H9 (cell line): ENCODE data around the gene FAM219A. TPM values are rescaled to one million over a fixed set of nuclear protein-coding genes. Genes with fewer than 3 reads are reported as not detected.

Experiments used
- DNase-seq: peaks from one replicate; pipeline ENCODE4 v3.0.0-alpha.2; 2017
- H2AFZ ChIP-seq: one replicate; pipeline ENCODE4 v1.6.1; 2013; ENCODE audit warnings: mild to moderate bottlenecking, low read length, control low read depth, moderate library complexity
- H2AK5ac ChIP-seq: 2 replicates; pipeline ENCODE4 v1.6.1; 2013; ENCODE audit warnings: low read length, control low read depth, mixed read lengths; ENCODE audit not compliant: insufficient read length
- H2BK120ac ChIP-seq: one replicate; pipeline ENCODE4 v1.6.1; 2013; ENCODE audit warnings: low read depth, mild to moderate bottlenecking, low read length, control low read depth, inconsistent platforms; ENCODE audit not compliant: poor library complexity, severe bottlenecking
- H2BK12ac ChIP-seq: 2 replicates; pipeline ENCODE4 v1.6.1; 2013; ENCODE audit warnings: low read length, control low read depth, mixed read lengths, low read depth; ENCODE audit not compliant: insufficient read length
- H2BK15ac ChIP-seq: 2 replicates; pipeline ENCODE4 v1.6.1; 2013; ENCODE audit warnings: low read depth, low read length, control low read depth
- H2BK20ac ChIP-seq: one replicate; pipeline ENCODE4 v1.6.1; 2013; ENCODE audit warnings: low read depth, mild to moderate bottlenecking, low read length, control low read depth, inconsistent platforms; ENCODE audit not compliant: poor library complexity, severe bottlenecking
- H2BK5ac ChIP-seq: 2 replicates; pipeline ENCODE4 v1.6.1; 2013; ENCODE audit warnings: low read length, control low read depth, mixed read lengths; ENCODE audit not compliant: insufficient read length
- H3K14ac ChIP-seq: 2 replicates; pipeline ENCODE4 v1.6.1; 2013; ENCODE audit warnings: low read length, control low read depth; ENCODE audit not compliant: insufficient read depth
- H3K18ac ChIP-seq: 2 replicates; pipeline ENCODE4 v1.6.1; 2013; ENCODE audit warnings: low read depth, mild to moderate bottlenecking, mixed read lengths, low read length, control low read depth; ENCODE audit not compliant: insufficient read length
- H3K23ac ChIP-seq: 2 replicates; pipeline ENCODE4 v1.6.1; 2013; ENCODE audit warnings: low read length, control low read depth, mixed read lengths, low read depth; ENCODE audit not compliant: insufficient read length
- H3K23me2 ChIP-seq: 2 replicates; pipeline ENCODE4 v1.6.1; 2013; ENCODE audit warnings: low read depth, mild to moderate bottlenecking, mixed read lengths, low read length, control low read depth; ENCODE audit not compliant: insufficient read length, poor library complexity, severe bottlenecking
- H3K27ac ChIP-seq: 2 replicates; pipeline ENCODE4 v1.5.1; 2013; ENCODE audit warnings: low read length, control low read depth, mixed read lengths, low read depth; ENCODE audit not compliant: insufficient read length
- H3K27me3 ChIP-seq: 2 replicates; pipeline ENCODE4 v1.6.1; 2013; ENCODE audit warnings: low read length, control low read depth, inconsistent platforms; ENCODE audit not compliant: insufficient read depth
- H3K4ac ChIP-seq: 2 replicates; pipeline ENCODE4 v1.6.1; 2013; ENCODE audit warnings: low read depth, mild to moderate bottlenecking, control low read depth, inconsistent platforms, low read length, moderate library complexity
- H3K4me1 ChIP-seq: 2 replicates; pipeline ENCODE4 v1.6.1; 2013; ENCODE audit warnings: low read length, control low read depth, inconsistent platforms; ENCODE audit not compliant: insufficient read depth
- H3K4me2 ChIP-seq: 2 replicates; pipeline ENCODE4 v1.6.1; 2013; ENCODE audit warnings: low read length, control low read depth, mixed read lengths; ENCODE audit not compliant: insufficient read length, insufficient read depth
- H3K56ac ChIP-seq: 2 replicates; pipeline ENCODE4 v1.6.1; 2013; ENCODE audit warnings: low read depth, mild to moderate bottlenecking, mixed read lengths, low read length, control low read depth; ENCODE audit not compliant: insufficient read length
- H3K79me1 ChIP-seq: 2 replicates; pipeline ENCODE4 v1.6.1; 2013; ENCODE audit warnings: low read depth, mild to moderate bottlenecking, moderate library complexity, low read length, control low read depth, inconsistent platforms; ENCODE audit not compliant: insufficient read depth, poor library complexity, severe bottlenecking
- H3K79me2 ChIP-seq: 2 replicates; pipeline ENCODE4 v1.6.1; 2013; ENCODE audit warnings: low read length, control low read depth, inconsistent platforms; ENCODE audit not compliant: insufficient read depth
- H3K9ac ChIP-seq: 2 replicates; pipeline ENCODE4 v1.6.1; 2013; ENCODE audit warnings: low read length, control low read depth, mixed read lengths; ENCODE audit not compliant: insufficient read length; ENCODE audit errors: extremely low read depth
- H3K9me3 ChIP-seq: one replicate; pipeline ENCODE4 v1.6.1; 2013; ENCODE audit warnings: low read depth, low read length, inconsistent platforms; ENCODE audit not compliant: control insufficient read depth
- H3T11ph ChIP-seq: one replicate; pipeline ENCODE4 v1.6.1; 2013; ENCODE audit warnings: mild to moderate bottlenecking, low read length, control low read depth, inconsistent platforms
- H4K20me1 ChIP-seq: one replicate; pipeline ENCODE4 v1.6.1; 2013; ENCODE audit not compliant: control insufficient read depth, insufficient read length, insufficient read depth
- H4K5ac ChIP-seq: 2 replicates; pipeline ENCODE4 v1.6.1; 2013; ENCODE audit warnings: low read depth, mild to moderate bottlenecking, mixed read lengths, low read length, control low read depth; ENCODE audit not compliant: insufficient read length
- H4K8ac ChIP-seq: replicated peaks from 2 replicates; pipeline ENCODE4 v1.6.1; 2013; ENCODE audit warnings: low read length, control low read depth, mixed read lengths, low read depth; ENCODE audit not compliant: insufficient read length
- H4K91ac ChIP-seq: 2 replicates; pipeline ENCODE4 v1.6.1; 2013; ENCODE audit warnings: low read depth, mild to moderate bottlenecking, moderate library complexity, mixed read lengths, low read length, control low read depth; ENCODE audit not compliant: insufficient read length
- H3K27ac Mint-ChIP-seq, 3 experiments: 2 replicates in 2 of 3; 3 replicates in 1 of 3; pipeline ENCODE4 v1.8.0; 2020 to 2021; ENCODE audit warnings: mixed read lengths in 3 of 3, mild to moderate bottlenecking in 1 of 3, moderate library complexity in 1 of 3
- H3K27me3 Mint-ChIP-seq: 2 replicates; pipeline ENCODE4 v1.8.0; 2021; ENCODE audit warnings: low read depth, mild to moderate bottlenecking, moderate library complexity, mixed read lengths
- H3K36me3 Mint-ChIP-seq, 3 experiments: 2 replicates in 2 of 3; 3 replicates in 1 of 3; pipeline ENCODE4 v1.8.0; 2020 to 2021; ENCODE audit warnings: low read depth in 3 of 3, mixed read lengths in 3 of 3; ENCODE audit not compliant: insufficient read depth in 1 of 3
- H3K4me1 Mint-ChIP-seq, 2 experiments: 2 replicates each; pipeline ENCODE4 v1.8.0; 2020; ENCODE audit warnings: mixed read lengths in 2 of 2
- H3K4me3 Mint-ChIP-seq, 2 experiments: 2 replicates in 1 of 2; 3 replicates in 1 of 2; pipeline ENCODE4 v1.8.0; 2020 to 2021; ENCODE audit warnings: mild to moderate bottlenecking in 2 of 2, mixed read lengths in 2 of 2, moderate library complexity in 1 of 2
- H3K9me3 Mint-ChIP-seq, 2 experiments: 2 replicates in 1 of 2; 3 replicates in 1 of 2; pipeline ENCODE4 v1.8.0; 2020; ENCODE audit warnings: mild to moderate bottlenecking in 2 of 2, mixed read lengths in 2 of 2, moderate library complexity in 1 of 2
- WGBS: extraction: QIAGEN DNeasy Blood & Tissue Kit; methylation state at CpG from one replicate; pipeline ENCODE4 v1.1.7; 2013; ENCODE audit warnings: missing lambda C conversion rate, low lambda C conversion rate, mixed read lengths; ENCODE audit not compliant: insufficient read length; ENCODE audit errors: extremely low coverage; 5-methylcytosine and 5-hydroxymethylcytosine counted together
- total RNA-seq: library from RNA; stranded (reverse); gene quantifications from 2 replicates; pipeline ENCODE4 v1.2.1, GENCODE V29; 2021
- TF ChIP-seq, protein P1 (sequence below): fragments of 200-600 bp; sonication (generic); conservative IDR thresholded peaks from 3 replicates; pipeline ENCODE4 v1.8.0; 2021; ENCODE audit warnings: antibody characterized with exemption, mild to moderate bottlenecking

Gene FAM219A
- total RNA-seq, 1 experiment from 2014 or later = 16.7 TPM

DNA sequence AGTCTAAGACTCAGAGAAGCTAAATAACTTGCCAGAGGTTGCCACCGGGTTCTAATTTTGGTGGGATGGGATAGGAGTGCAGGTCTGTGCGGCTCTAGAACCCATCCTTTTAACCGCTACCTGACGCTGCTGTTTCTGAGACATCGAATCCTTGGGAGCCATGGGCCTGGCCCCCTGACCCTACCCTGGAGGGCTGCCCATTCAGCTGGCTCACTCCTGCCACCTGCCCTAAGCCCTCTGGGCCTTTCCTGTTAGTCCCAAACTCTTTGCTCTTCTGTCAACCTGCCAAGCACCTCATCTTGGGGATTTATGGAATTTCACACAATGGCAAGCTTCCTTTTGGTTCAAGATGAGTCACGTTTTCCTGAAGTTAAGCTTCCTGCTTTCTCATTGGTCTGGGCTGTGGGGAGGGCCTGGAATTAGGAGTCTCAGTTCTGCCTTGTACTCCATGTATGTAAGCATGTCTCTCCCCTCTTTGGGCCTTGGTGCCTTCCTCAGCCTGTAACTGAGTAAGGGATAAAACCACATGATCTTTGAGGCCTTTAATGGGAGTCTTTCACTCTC lies 37.9 kb upstream of the FAM219A start:
- no peaks in the 10 kb centered on the region for H4K20me1 ChIP-seq
- no CpG with 5 or more reads among the region's 6 CpGs for WGBS

More for the DNA sequence above, 37.9 kb upstream of the FAM219A start:
- Histone ChIP-seq H4K8ac (no peak overlapping the region), H3K23me2 (no peaks in the 10 kb centered on the region), H2BK120ac (no peak overlapping the region), H3K4ac (no peak overlapping the region), H2BK12ac (no peak overlapping the region), H3K27ac (no peak overlapping the region), H3K18ac (no peak overlapping the region), H4K91ac (no peak overlapping the region), H3K27me3 (no peaks in the 10 kb centered on the region), H3K79me1 (no peaks in the 10 kb centered on the region), H3K4me2 (no peak overlapping the region), H3K14ac (no peak overlapping the region), H3K23ac (no peak overlapping the region), H2AFZ (no peak overlapping the region), H3K9ac (no peak overlapping the region), H3K4me1 (0 out of 2 replicates have a peak, but pooled peaks cover 2% of the 10 kb centered on the region), H4K5ac (no peak overlapping the region), H2BK20ac (no peak overlapping the region), H3K79me2 (no peaks in the 10 kb centered on the region), H2AK5ac (no peak overlapping the region), H3K56ac (no peak overlapping the region), H2BK15ac (no peak overlapping the region), H2BK5ac (no peak overlapping the region), H3K9me3 (no peaks in the 10 kb centered on the region), H3T11ph (no peak overlapping the region)
- TF ChIP-seq, protein P1, sequence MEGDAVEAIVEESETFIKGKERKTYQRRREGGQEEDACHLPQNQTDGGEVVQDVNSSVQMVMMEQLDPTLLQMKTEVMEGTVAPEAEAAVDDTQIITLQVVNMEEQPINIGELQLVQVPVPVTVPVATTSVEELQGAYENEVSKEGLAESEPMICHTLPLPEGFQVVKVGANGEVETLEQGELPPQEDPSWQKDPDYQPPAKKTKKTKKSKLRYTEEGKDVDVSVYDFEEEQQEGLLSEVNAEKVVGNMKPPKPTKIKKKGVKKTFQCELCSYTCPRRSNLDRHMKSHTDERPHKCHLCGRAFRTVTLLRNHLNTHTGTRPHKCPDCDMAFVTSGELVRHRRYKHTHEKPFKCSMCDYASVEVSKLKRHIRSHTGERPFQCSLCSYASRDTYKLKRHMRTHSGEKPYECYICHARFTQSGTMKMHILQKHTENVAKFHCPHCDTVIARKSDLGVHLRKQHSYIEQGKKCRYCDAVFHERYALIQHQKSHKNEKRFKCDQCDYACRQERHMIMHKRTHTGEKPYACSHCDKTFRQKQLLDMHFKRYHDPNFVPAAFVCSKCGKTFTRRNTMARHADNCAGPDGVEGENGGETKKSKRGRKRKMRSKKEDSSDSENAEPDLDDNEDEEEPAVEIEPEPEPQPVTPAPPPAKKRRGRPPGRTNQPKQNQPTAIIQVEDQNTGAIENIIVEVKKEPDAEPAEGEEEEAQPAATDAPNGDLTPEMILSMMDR = no peak
- Mint-ChIP-seq H3K27me3 (peaks cover 6% of the 10 kb centered on the region), H3K27ac (no peak overlapping the region), H3K4me1 (peaks cover 0 to 26% of the 10 kb centered on the region in 2 experiments; a peak in 3 of 4 replicates), H3K36me3 (no peaks in the 10 kb centered on the region), H3K9me3 (no peaks in the 10 kb centered on the region), H3K4me3 (no peak overlapping the region)
- no peak for DNase-seq
